ENCODE results near the gene ETHE1.

GRCh38 chr19:43527860-43528622, 1.0 kb upstream of the ETHE1 start:
- TF ChIP-seq CTCF (conservative IDR thresholded peaks at IDR 0.05; ENCODE audit: low read depth, low read length) (peak; percentile 28; the same call in 1 of the 2 replicates), EZH2 (IDR thresholded peaks at IDR 0.05; ENCODE audit: borderline replicate concordance, low read depth, low read length, poor library complexity, severe bottlenecking) (no peak)
